Measurements from ENCODE around the gene ANTXR1. TPM values are rescaled to one million over a fixed set of nuclear protein-coding genes. Genes with fewer than 3 reads are reported as not detected.

Gene ANTXR1
- total RNA-seq, 4 donors from 2014 or later, result 52.8 to 116 (median 98.9) TPM

- no peak overlapping the region for H3K4me3 ChIP-seq
- ATAC-seq, result no peak
- WGBS, 2 donors (ENCODE audit: low coverage in 1 of 2), result 52 to 72% methylated on average over 5 of the region's 5 CpGs
- H3K4me1 ChIP-seq, result peaks cover 4 to 59% (median 17%) of the 10 kb centered on the region in 3 donors
- H3K27me3 ChIP-seq, result no peaks in the 10 kb centered on the region
- no peaks in the 10 kb centered on the region for H3K9me3 ChIP-seq
- TF ChIP-seq POLR2A (IDR thresholded peaks at IDR 0.05), result no peak
- no peak for TF ChIP-seq CTCF (IDR thresholded peaks at IDR 0.05)
- TF ChIP-seq EP300 (IDR thresholded peaks at IDR 0.05), result no peak
- no peak for TF ChIP-seq POLR2AphosphoS5 (IDR thresholded peaks at IDR 0.05)
- peaks cover 0 to 24% of the 10 kb centered on the region in 2 donors for H3K36me3 ChIP-seq
- H3K27ac ChIP-seq, result peak overlapping the region in 3 of 4 donors; percentile 77 to 83 (median 79)
These were observed 90.4 kb downstream of the ANTXR1 start for GRCh38 chr2:69103419-69103818.

DNA sequence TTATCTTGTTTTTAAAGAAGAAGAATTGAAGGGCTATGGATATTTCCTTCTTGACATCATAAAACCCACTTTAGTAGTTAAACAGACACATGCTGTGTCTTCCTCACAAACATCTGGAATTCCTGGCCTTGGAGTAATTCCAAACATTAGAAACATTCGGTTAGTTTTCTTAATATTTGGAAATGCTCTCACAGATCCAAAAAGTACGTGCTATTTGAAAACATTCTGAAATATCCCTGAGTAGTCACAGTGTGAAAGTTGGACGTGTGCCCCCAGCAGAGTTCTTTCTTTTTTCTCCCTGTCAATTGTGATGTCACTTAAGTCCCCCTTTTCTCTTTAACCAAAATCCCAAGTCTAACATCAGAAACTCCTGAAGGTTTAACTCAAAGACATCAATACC lies 91.3 kb downstream of the ANTXR1 start:
- ATAC-seq, result peak; percentile 57
- Histone ChIP-seq H3K27ac (peak overlapping the region; percentile 14 to 83 (median 78)), H3K4me3 (no peak overlapping the region), H3K4me1 (peaks cover 8 to 59% (median 17%) of the 10 kb centered on the region in 3 donors), H3K27me3 (no peaks in the 10 kb centered on the region), H3K9me3 (no peaks in the 10 kb centered on the region), H3K36me3 (peaks cover 0 to 24% of the 10 kb centered on the region in 2 donors)
- 10 to 15% methylated on average over 3 of the region's 3 CpGs for WGBS, 2 donors (ENCODE audit: low coverage in 1 of 2)
- TF ChIP-seq POLR2AphosphoS5 (IDR thresholded peaks at IDR 0.05) (no peak), POLR2A (IDR thresholded peaks at IDR 0.05) (no peak), CTCF (IDR thresholded peaks at IDR 0.05) (no peak), EP300 (IDR thresholded peaks at IDR 0.05) (no peak)

- H3K27ac ChIP-seq, result peak overlapping the region; percentile 13 to 69 (median 60)
- no peak for TF ChIP-seq CTCF (IDR thresholded peaks at IDR 0.05)
- no peak for TF ChIP-seq EP300 (IDR thresholded peaks at IDR 0.05)
- no peak for TF ChIP-seq POLR2AphosphoS5 (IDR thresholded peaks at IDR 0.05)
- no peak for TF ChIP-seq POLR2A (IDR thresholded peaks at IDR 0.05)
- peaks cover 0 to under 1% of the 10 kb centered on the region in 2 donors for H3K36me3 ChIP-seq
- no peak for ATAC-seq
- no peaks in the 10 kb centered on the region for H3K9me3 ChIP-seq
- H3K27me3 ChIP-seq, result no peaks in the 10 kb centered on the region
- peaks cover 5 to 62% (median 12%) of the 10 kb centered on the region in 3 donors for H3K4me1 ChIP-seq
- 20 to 32% methylated on average over 4 of the region's 4 CpGs for whole genome bisulfite sequencing, 2 donors (ENCODE audit: low coverage in 1 of 2)
- H3K4me3 ChIP-seq, result no peak overlapping the region
These were observed 96.3 kb downstream of the ANTXR1 start for GRCh38 chr2:69109255-69109654.

DNA sequence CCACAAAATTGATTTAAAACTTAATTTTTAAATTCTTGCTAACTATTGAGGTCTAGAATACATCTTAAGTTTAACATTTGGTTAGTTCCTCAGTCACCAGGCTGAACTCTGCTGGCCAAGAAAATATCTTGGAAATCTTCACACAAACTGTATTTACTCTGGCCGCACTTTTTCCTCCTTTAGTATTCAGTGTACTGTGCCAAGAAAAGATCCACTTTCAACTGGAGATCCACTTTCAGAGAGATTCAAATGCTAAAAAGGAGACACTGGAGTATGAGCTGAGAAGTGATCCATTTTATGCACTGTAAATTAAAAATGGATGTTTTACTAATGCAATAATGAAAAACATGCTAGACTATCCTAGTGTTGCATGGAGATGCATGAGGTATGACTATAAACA lies 98.1 kb downstream of the ANTXR1 start:
- TF ChIP-seq EP300 (IDR thresholded peaks at IDR 0.05) (no peak), CTCF (IDR thresholded peaks at IDR 0.05) (peak in 2 of 4 experiments; percentile 3)

GRCh38 chr2:69113627-69114026 lies 100.6 kb downstream of the ANTXR1 start:
- no peaks in the 10 kb centered on the region for H3K9me3 ChIP-seq
- no peak for ATAC-seq
- 36 to 59% methylated on average over 2 to 3 of the region's 3 CpGs for WGBS, 2 donors (ENCODE audit: low coverage in 1 of 2)

More for the DNA sequence above, 98.1 kb downstream of the ANTXR1 start:
- Histone ChIP-seq H3K27ac (peak overlapping the region in 3 of 4 donors; percentile 62 to 75 (median 69)), H3K4me1 (peaks cover 1 to 64% (median 12%) of the 10 kb centered on the region in 3 donors), H3K36me3 (no peaks in the 10 kb centered on the region), H3K4me3 (no peak overlapping the region), H3K9me3 (no peaks in the 10 kb centered on the region), H3K27me3 (no peaks in the 10 kb centered on the region)
- 0 to 19% methylated on average over 1 of the region's 1 CpG for WGBS, 2 donors (ENCODE audit: low coverage in 1 of 2)
- ATAC-seq, result peak; percentile 48

More at GRCh38 chr2:69113627-69114026, 100.6 kb downstream of the ANTXR1 start:
- no peak for TF ChIP-seq POLR2A (IDR thresholded peaks at IDR 0.05)
- TF ChIP-seq EP300 (IDR thresholded peaks at IDR 0.05), result no peak
- Histone ChIP-seq H3K4me1 (peaks cover 10 to 81% (median 17%) of the 10 kb centered on the region in 3 donors), H3K27me3 (no peaks in the 10 kb centered on the region), H3K36me3 (no peaks in the 10 kb centered on the region), H3K4me3 (no peak overlapping the region), H3K27ac (peak overlapping the region in 3 of 4 donors; percentile 60 to 69 (median 62))

All from gastroesophageal sphincter (tissue), 4 donors.